ENCODE data around the gene L3MBTL4. TPM values are rescaled to one million over a fixed set of nuclear protein-coding genes. Genes with fewer than 3 reads are reported as not detected.

The L3MBTL4 gene
- total RNA-seq, 4 donors from 2014 or later: 0.40 to 3.8 (median 0.76) TPM

- Histone ChIP-seq H3K27ac (no peak overlapping the region), H3K27me3 (no peaks in the 10 kb centered on the region), H3K4me1 (no peaks in the 10 kb centered on the region), H3K9me3 (no peaks in the 10 kb centered on the region), H3K36me3 (no peaks in the 10 kb centered on the region), H3K4me3 (no peak overlapping the region)
- TF ChIP-seq CTCF (IDR thresholded peaks at IDR 0.05 in 4 of 5, conservative IDR thresholded peaks at IDR 0.05 in 1 of 5) (no peak), POLR2A (IDR thresholded peaks at IDR 0.05) (no peak)
- in situ Hi-C loops (cut with MboI; ENCODE audit: low sequenced_read_pairs in 4 of 4): loop anchor here in 2 of 4 donors (25.0 kb wide), 1 partner anchor 95 kb away; no protein-coding TSS in a partner anchor
- DNase-seq: no peak
- intact Hi-C loops (cut with DNase I; ENCODE audit: low total_unique reads): no loop called here
- no peak for ATAC-seq
Observed at GRCh38 chr18:6331872-6332271, 82.8 kb downstream of the L3MBTL4 start.

GRCh38 chr18:6330786-6331185 is 83.9 kb downstream of the L3MBTL4 start:
- Histone ChIP-seq H3K9me3 (no peaks in the 10 kb centered on the region), H3K27ac (no peak overlapping the region), H3K4me1 (no peaks in the 10 kb centered on the region), H3K27me3 (no peaks in the 10 kb centered on the region), H3K4me3 (no peak overlapping the region), H3K36me3 (no peaks in the 10 kb centered on the region)
- in situ Hi-C loops (cut with MboI; ENCODE audit: low sequenced_read_pairs in 4 of 4): loop anchor here in 2 of 4 donors (25.0 kb wide), 1 partner anchor 93 kb away; no protein-coding TSS in a partner anchor
- ATAC-seq (no peak), DNase-seq (no peak)
- no peak for TF ChIP-seq POLR2A (IDR thresholded peaks at IDR 0.05)
- no peak for TF ChIP-seq CTCF (IDR thresholded peaks at IDR 0.05 in 4 of 5, conservative IDR thresholded peaks at IDR 0.05 in 1 of 5)
- intact Hi-C loops (cut with DNase I; ENCODE audit: low total_unique reads): no loop called here

- TF ChIP-seq POLR2A (IDR thresholded peaks at IDR 0.05) (no peak), CTCF (IDR thresholded peaks at IDR 0.05 in 4 of 5, conservative IDR thresholded peaks at IDR 0.05 in 1 of 5) (no peak)
- Histone ChIP-seq H3K4me1 (no peaks in the 10 kb centered on the region), H3K9me3 (no peaks in the 10 kb centered on the region), H3K27ac (no peak overlapping the region), H3K4me3 (no peak overlapping the region), H3K27me3 (no peaks in the 10 kb centered on the region), H3K36me3 (no peaks in the 10 kb centered on the region)
- intact Hi-C loops (cut with DNase I; ENCODE audit: low total_unique reads): no loop called here
- in situ Hi-C loops (cut with MboI; ENCODE audit: low sequenced_read_pairs in 4 of 4): loop anchor here in 2 of 4 donors (25.0 kb wide), 1 partner anchor 91 kb away; no protein-coding TSS in a partner anchor
- ATAC-seq (no peak), DNase-seq (no peak)
Observed at GRCh38 chr18:6328621-6329010, 86.1 kb downstream of the L3MBTL4 start.

GRCh38 chr18:6327895-6328620 is 86.7 kb downstream of the L3MBTL4 start:
- H3K4me3 ChIP-seq: no peak overlapping the region
- H3K27ac ChIP-seq: no peak overlapping the region
- no peak for ATAC-seq
- DNase-seq: no peak
- no peaks in the 10 kb centered on the region for H3K9me3 ChIP-seq
- TF ChIP-seq POLR2A (IDR thresholded peaks at IDR 0.05) (no peak), CTCF (IDR thresholded peaks at IDR 0.05 in 4 of 5, conservative IDR thresholded peaks at IDR 0.05 in 1 of 5) (no peak)
- no peaks in the 10 kb centered on the region for H3K36me3 ChIP-seq
- intact Hi-C loops (cut with DNase I; ENCODE audit: low total_unique reads) (no loop called here), in situ Hi-C loops (cut with MboI; ENCODE audit: low sequenced_read_pairs in 4 of 4) (loop anchor here in 2 of 4 donors (25.0 kb wide), 1 partner anchor 91 kb away; no protein-coding TSS in a partner anchor)
- H3K27me3 ChIP-seq: no peaks in the 10 kb centered on the region
- H3K4me1 ChIP-seq: no peaks in the 10 kb centered on the region

All from gastrocnemius medialis (tissue), 4 donors.